ENCODE measurements around the gene PYGL. TPM values are rescaled to one million over a fixed set of nuclear protein-coding genes. Genes with fewer than 3 reads are reported as not detected.

Gene PYGL
- total RNA-seq, 1 donor from 2014 or later, result 161 TPM

DNA sequence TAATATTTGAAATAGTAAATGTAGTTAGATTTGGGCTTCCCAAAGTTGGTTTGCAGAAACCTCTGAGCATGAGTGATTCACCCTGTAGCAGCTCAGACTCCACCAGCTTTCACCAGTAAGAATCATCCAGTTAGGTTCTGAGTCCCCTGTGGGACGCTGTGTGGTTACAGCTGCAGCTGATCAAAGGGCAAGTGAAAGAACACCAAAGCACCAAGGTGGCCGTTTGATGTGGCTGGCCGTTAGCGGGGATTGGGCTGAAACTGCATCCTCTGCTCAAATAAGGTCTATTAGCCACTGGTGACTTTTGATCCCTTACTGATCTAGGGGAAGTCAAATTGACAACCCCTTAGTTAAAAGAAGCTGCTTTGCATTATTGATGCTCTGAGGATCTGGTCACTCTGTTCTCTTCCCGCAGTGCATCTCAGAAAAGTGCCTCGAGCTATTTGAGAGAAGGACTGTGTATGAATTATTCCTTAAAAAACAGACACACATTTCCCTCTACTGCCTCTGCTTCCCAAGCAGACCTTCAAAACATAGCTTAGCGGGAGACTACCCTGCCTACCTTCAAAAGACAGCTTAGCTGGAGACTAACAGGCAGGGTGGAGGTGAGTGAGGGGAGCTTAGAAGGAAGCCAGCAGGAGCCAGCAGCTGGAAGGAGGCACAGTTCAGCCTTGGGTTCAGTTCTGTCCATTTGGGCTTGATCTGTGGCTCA, 68.8 kb downstream of the PYGL start:
- DNase-seq (ENCODE audit: low read depth), result peak; percentile 69

- DNase-seq (ENCODE audit: low read depth), result no peak
Measured at GRCh38 chr14:50874757-50875156, 69.5 kb downstream of the PYGL start.

- no peak for DNase-seq (ENCODE audit: low read depth)
Measured at GRCh38 chr14:50871914-50872732, 72.2 kb downstream of the PYGL start, which contains the start of gene ABHD12B. ABHD12B (plus strand) TSS chr14:50872053; CDS start chr14:50872175, 122 bp downstream.

DNA sequence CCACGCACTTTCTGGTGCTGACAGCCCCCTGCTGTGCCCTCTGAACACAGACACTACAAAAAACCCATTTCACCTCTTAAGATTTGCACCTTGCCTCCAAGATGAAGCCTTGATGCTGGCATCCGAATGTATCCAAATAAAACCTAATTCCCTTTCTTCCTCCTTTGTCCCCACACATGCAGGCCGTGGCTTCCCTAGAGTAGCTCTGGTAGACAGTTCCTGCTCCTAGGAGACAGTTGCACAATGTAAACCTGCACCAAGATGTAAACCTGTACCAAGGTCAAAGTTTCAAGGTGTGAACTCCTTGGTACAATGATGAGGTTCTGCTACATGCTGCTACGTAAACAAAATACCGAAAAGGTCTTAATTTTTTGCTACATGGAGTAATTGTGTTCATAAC, 73.1 kb downstream of the PYGL start:
- DNase-seq (ENCODE audit: low read depth), result no peak

DNA sequence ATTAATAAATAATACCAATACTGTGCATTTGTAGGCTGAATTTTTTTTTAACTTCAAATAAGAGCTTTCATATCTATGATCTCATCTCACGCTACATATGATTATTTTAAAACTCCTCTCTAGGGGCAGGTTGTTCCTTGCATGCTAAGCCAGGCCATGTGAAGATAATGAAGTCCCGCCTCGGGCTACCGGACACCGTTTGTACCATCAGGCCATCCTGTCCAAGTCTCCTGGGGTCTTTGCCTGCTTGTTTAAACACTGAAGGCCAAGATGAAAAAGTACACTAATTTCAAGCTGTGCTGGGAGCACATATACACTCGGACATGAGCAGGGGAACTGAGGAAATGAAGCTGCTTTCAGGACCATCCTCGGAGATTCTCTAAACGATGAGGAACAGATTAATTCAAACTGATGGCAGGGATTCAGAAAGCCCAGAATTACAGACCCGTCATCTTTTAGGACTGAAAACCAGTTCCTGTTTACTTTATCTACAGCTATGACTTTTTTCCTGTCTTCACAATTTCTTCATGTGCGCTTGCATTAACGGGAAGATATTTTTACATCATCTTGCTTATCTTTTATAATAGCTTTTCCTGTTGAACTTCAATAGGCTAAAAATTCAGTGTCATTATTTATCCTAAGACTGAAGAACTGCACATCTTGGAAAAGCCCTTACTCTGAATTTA, 78.7 kb downstream of the PYGL start:
- DNase-seq (ENCODE audit: low read depth), result no peak

DNA sequence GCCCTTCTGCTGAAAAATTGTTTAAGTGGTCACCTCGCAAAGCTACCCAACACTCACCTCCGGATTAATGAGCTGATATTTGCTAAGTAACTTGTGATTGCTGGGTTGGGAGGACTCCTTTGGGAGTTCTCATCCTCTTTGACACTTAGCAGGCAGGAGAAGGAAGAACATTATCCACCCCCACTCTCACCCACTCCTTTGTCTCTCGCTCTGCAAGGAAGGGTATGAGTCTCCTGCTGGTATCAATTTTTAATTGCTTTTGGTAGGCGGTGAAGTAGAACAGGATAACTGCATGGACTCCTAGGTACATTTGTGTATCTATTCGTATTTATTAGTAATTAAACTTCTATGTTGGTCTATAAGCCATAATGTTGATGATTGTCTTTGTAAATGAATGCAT, 79.3 kb downstream of the PYGL start:
- DNase-seq (ENCODE audit: low read depth), result no peak

- no peak for DNase-seq (ENCODE audit: low read depth)
Measured at GRCh38 chr14:50864237-50864636, 80.0 kb downstream of the PYGL start.

DNA sequence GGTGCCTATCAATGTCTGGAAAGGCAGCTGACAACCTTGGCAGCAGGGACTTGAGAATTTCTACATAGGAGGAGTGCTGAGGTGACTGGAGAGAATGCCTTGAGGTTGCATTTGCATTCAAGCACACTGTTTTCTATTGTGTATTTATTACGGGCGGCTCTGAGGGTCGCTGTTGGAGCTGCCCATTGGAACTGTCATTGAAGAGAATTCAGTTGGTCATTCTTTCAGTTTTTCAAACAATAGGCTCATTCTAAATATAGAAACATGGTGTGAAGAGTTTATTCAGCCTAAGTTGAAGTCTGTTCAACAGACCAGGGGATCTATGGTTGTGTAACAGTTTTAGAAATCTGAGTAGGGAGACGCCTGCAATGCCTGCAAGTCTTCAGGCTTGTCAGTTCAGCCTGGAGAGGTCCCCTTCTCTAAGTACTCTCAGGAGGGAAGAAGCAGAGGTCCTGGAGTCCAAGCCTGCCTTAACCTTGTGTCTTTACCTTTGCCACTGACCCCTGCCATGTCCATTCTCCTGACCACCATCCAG, 82.2 kb downstream of the PYGL start:
- no peak for DNase-seq (ENCODE audit: low read depth)

- DNase-seq (ENCODE audit: low read depth), result peak; percentile 87
Measured at GRCh38 chr14:50860478-50861086, 83.7 kb downstream of the PYGL start.

DNA sequence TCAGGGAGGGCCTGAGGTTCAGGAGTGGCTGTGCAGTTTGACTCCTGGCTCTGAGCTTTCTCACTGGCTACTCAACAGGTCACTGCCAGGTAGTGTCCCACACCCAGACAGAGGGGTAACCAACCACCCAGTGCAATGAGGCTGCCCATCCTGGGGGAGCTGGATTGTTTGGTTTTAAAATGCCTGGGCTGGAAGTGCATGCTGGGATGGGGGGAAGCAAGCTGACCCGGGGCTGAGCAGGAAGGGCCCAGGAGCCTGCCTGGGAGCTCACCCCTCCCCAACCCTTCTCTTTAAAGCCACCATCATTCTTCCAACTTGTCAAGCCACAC, 85.0 kb downstream of the PYGL start:
- no peak for DNase-seq (ENCODE audit: low read depth)

DNA sequence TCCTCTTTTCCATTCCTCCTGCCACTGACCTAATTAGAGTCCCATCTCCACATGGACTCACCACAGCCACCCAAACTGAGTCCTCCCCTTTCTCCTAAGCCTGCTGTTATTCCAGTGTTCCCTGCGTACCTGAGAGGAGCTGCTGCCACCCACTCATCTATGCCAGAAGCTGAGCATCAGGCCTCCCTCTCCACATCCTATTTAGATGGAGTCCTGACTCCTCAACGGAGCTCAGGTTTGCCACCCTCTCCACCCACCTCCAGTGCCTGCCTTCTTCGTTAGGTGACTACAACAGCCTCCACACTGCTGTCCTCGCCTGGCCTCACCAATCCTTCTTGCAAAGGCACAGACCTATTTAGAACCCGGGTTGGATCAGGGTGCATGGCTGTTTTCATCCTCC, 87.6 kb downstream of the PYGL start:
- DNase-seq (ENCODE audit: low read depth), result no peak

GRCh38 chr14:50855558-50855957, 88.7 kb downstream of the PYGL start:
- DNase-seq (ENCODE audit: low read depth), result no peak

Other genes starting within 250 kb of the PYGL start
- gene NIN, start 113.3 kb downstream of the PYGL start, total RNA-seq, result 24.1 and 43.3 TPM in 2 replicates
- gene ABHD12B, start 72.4 kb downstream of the PYGL start, total RNA-seq, result not detected in 2 replicates
- 8.6 and 18.2 TPM in 2 replicates for gene TRIM9, start 150.6 kb upstream of the PYGL start, total RNA-seq

All from myocyte (in vitro differentiated cells).